Neutrophil (primary cell): Measurements from ENCODE around the gene TP63.

ENCODE experiments used
- H3K27ac ChIP-seq: fragments of 200-600 bp; sonication (generic); 2 replicates; pipeline ENCODE4 v1.5.1; 2016; ENCODE audit warnings: mild to moderate bottlenecking, moderate library complexity
- H3K27me3 ChIP-seq: fragments of 200-600 bp; sonication (generic); 2 replicates; pipeline ENCODE4 v1.6.0; 2016; ENCODE audit warnings: mild to moderate bottlenecking
- H3K36me3 ChIP-seq: fragments of 200-600 bp; sonication (generic); 2 replicates; pipeline ENCODE4 v1.5.1; 2017
- H3K4me1 ChIP-seq, 2 experiments: fragments of 200-600 bp in 1 of 2; sonication (generic) in 1 of 2; 1 replicate in 1 of 2; 2 replicates in 1 of 2; pipeline versions ENCODE4 v1.5.1 to v1.6.1; 2013 to 2016; ENCODE audit warnings: low read depth in 1 of 2, low read length in 1 of 2, mild to moderate bottlenecking in 1 of 2, moderate library complexity in 1 of 2; ENCODE audit not compliant: control insufficient read depth in 1 of 2, insufficient read depth in 1 of 2
- H3K4me3 ChIP-seq, 2 experiments: fragments of 200-600 bp in 1 of 2; sonication (generic) in 1 of 2; 1 replicate in 1 of 2; 2 replicates in 1 of 2; pipeline ENCODE4 v1.5.1; 2013 to 2016; ENCODE audit warnings: low read depth in 1 of 2, low read length in 1 of 2, mild to moderate bottlenecking in 1 of 2, moderate library complexity in 1 of 2
- H3K9me3 ChIP-seq: fragments of 200-600 bp; sonication (generic); 2 replicates; pipeline ENCODE4 v1.5.1; 2016
- CTCF ChIP-seq: fragments of 200-600 bp; sonication (generic); IDR thresholded peaks from 2 replicates; pipeline ENCODE4 v1.5.1; 2016; ENCODE audit warnings: antibody characterized with exemption

The TP63 gene

GRCh38 chr3:189631373-189631408 is at the start of gene TP63:
TSS of gene TP63 (plus strand) at chr3:189631389. CDS start at chr3:189631516, 127 bp downstream.
- Histone ChIP-seq H3K27me3 (no peaks in the 10 kb centered on the region), H3K9me3 (no peaks in the 10 kb centered on the region), H3K36me3 (no peaks in the 10 kb centered on the region), H3K27ac (no peak within 1 kb of the TSS), H3K4me1 (no peaks in the 10 kb centered on the region), H3K4me3 (no peak within 1 kb of the TSS)
- no peak for TF ChIP-seq CTCF

GRCh38 chr3:189582179-189582578 is 49.0 kb upstream of the TP63 start:
- Histone ChIP-seq H3K36me3 (no peaks in the 10 kb centered on the region), H3K27ac (no peak overlapping the region), H3K9me3 (peaks cover 3% of the 10 kb centered on the region), H3K4me1 (peaks cover 0 to 4% of the 10 kb centered on the region in 2 experiments), H3K4me3 (no peak overlapping the region), H3K27me3 (no peaks in the 10 kb centered on the region)
- no peak for TF ChIP-seq CTCF

DNA sequence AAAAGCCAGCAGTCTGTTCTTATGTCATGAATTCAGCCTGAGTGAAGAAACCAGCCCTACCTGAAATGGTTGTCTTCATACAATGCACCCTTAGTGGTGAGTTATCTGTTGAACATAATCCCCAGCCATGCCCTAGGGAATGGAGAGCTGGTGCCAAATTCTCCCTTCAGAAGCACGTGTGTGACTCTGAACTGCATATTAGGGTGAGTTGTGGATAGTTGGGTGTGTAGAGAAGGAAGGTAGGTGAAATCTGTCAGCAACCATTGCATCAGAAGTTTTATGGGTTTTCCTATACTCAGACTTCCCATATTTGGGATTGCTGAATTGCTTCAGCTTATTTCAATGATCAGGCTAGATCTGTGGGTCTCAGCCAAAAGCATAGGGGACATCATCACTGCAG is 46.5 kb upstream of the TP63 start:
- Histone ChIP-seq H3K9me3 (no peaks in the 10 kb centered on the region), H3K27ac (no peak overlapping the region), H3K27me3 (no peaks in the 10 kb centered on the region), H3K4me1 (peaks cover 0 to 4% of the 10 kb centered on the region in 2 experiments), H3K4me3 (no peak overlapping the region), H3K36me3 (no peaks in the 10 kb centered on the region)
- no peak for TF ChIP-seq CTCF

- H3K9me3 ChIP-seq: no peaks in the 10 kb centered on the region
- H3K27ac ChIP-seq: no peak overlapping the region
- H3K4me3 ChIP-seq: no peak overlapping the region
- H3K36me3 ChIP-seq: no peaks in the 10 kb centered on the region
- TF ChIP-seq CTCF: no peak
- peaks cover 0 to 4% of the 10 kb centered on the region in 2 experiments for H3K4me1 ChIP-seq
- no peaks in the 10 kb centered on the region for H3K27me3 ChIP-seq
Observed at GRCh38 chr3:189586941-189587663, 44.1 kb upstream of the TP63 start.

- TF ChIP-seq CTCF: no peak
- H3K4me1 ChIP-seq: peaks cover 0 to 4% of the 10 kb centered on the region in 2 experiments
- H3K4me3 ChIP-seq: no peak overlapping the region
- H3K36me3 ChIP-seq: no peaks in the 10 kb centered on the region
- H3K27ac ChIP-seq: no peak overlapping the region
- H3K27me3 ChIP-seq: no peaks in the 10 kb centered on the region
- no peaks in the 10 kb centered on the region for H3K9me3 ChIP-seq
Observed at GRCh38 chr3:189587664-189588040, 43.5 kb upstream of the TP63 start.

DNA sequence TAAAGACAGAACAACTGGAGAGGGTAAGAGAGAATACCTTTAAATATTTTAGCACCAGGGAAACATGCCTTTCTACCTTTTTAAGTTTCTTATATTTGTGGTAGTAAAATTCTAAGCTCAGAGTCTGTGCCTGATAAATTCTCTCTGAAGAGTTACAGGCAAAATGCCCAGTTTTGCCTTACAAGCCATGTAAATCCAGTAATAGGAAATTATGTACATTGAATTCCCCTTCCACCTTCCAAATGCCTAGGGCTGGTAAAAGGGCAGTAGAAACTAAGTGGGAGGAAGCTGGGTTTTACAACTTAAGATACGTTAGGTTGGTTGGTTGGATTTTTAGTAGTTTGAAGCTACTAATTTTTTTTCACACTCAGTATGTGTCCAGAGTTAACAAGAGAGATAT is 43.1 kb upstream of the TP63 start:
- Histone ChIP-seq H3K36me3 (no peaks in the 10 kb centered on the region), H3K4me1 (peaks cover 0 to 4% of the 10 kb centered on the region in 2 experiments), H3K4me3 (no peak overlapping the region), H3K27me3 (no peaks in the 10 kb centered on the region), H3K9me3 (no peaks in the 10 kb centered on the region), H3K27ac (no peak overlapping the region)
- no peak for TF ChIP-seq CTCF
